ENCODE measurements around the gene ZNF227.
"Not testable (repeated sequence)": the region's sequence is repeated elsewhere in the genome, so short reads cannot be mapped to it uniquely, and the experiment has no call there.

ZNF227 gene

DNA sequence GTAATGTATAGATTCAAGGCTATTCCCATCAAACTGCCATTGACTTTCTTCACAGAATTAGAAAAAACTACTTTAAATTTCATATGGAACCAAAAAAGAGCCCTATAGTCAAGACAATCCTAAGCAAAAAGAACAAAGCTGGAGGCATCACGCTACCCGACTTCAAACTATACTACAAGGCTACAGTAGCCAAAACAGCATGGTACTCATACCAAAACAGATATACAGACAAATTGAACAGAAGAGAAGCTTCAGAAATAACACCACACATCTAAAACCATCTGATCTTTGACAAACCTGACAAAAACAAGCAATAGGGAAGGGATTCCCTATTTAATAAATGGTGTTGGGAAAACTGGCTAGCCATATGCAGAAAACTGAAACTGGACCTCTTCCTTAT lies 40.0 kb downstream of the ZNF227 start:
- DNase-seq (ENCODE audit: low spot score): not testable (repeated sequence)

DNA sequence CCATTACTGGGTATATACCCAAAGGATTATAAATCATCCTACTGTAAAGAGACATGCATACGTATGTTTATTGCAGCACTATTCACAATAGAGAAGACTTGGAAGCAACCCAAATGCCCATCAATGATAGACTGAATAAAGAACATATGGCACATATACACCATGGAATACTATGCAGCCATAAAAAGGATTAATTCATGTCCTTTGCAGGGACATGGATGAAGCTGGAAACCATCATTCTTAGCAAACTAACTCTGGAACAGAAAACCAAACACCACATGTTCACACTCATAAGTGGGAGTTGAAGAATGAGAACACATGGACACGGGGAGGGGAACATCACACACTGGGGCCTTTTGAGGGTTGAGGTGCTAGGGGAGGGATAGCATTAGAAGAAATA lies 41.1 kb downstream of the ZNF227 start:
- DNase-seq (ENCODE audit: low spot score): not testable (repeated sequence)

DNA sequence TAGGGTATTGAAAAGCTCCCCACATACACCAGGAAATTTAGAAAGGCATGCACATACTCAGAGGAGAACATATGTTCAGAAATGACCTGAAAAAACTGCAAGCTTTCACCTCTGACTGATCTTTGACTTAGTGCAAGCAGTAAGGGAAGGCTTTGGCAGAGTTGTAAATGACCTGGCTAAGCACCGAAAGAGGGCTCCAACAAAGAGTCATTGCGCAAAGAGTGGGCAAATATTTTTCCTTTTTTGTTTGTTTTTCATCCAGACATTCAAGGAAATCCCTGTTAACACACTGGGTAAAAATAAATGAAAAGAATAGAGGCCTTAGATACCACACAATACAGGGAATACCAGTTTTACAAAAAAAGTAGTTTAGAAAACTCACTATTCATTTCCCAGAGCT lies 42.2 kb downstream of the ZNF227 start:
- no peak for DNase-seq (ENCODE audit: low spot score)

DNA sequence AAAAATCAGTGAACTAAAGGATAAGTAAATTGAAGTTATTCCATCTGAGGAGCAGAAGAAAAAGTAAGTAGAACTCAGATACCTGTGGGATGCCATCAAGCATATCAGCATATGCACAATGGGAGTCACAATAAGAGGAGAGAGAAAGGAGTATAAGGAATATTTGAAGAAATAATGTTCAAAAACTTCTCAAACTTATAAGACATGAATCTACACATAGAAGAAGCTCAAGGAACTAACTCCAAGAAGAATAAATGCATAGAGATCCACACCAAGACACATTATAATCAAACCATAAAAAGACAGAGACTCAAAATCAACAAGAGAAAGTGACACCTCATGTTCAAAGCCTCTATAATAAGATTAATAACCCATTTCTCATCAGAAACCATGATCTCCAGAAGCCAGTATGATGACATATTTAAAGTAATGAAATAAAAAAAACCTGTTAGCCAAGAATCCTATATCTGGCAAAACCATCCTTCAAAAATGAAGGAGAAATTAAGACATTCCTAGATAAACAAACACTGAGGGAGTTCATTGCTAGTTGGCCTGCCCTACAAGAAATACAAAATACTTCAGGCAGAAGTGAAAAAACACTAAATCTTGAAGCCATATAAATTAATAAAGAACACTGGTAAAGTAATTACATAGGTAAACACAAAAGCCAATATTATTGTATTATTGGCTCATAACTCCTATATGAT lies 43.5 kb downstream of the ZNF227 start:
- DNase-seq (ENCODE audit: low spot score): no peak

DNA sequence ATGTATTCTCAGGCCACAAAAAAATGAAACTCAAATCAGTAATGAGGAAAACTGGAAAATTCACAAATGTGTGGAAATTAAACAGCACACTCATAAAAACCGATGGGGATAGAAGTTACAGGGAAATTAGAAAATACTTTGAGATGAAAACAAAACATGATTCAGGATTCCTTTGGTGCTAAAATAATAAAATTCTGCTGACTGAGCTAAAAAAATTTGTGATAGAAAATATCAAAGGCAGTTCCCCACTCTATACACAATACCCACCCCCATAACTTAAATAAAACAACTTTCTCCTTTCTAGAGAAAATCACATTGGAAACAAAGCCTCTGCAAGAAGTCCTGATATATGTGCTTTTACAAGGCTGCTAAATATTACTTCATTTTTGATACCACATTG lies 45.8 kb downstream of the ZNF227 start:
- DNase-seq (ENCODE audit: low spot score): no peak

DNA sequence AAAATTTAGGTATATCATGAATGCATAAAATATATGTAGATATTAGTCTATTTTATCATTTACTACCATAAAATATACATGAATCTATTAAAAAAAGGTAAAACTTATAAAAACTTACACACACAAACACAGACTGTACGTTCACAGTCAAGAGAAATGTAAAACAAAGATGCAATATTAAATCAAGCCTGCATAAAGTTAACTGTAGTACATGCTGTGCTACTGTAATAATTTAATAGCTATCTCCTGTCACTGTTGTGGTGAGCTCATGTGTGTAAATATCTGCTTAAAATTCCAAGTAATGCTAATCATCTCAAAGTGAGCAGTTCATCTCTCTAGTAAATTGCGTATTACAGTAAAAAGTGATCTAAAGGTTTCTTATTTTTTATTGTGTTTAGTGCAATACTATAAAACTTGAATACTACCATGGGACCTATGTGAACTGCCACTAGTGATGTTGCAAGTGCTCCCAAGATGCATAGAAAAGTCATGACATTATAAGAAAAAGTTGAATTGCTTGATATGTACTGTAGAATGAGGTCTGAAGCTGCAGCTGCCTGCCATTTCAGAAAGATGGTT lies 46.6 kb downstream of the ZNF227 start:
- DNase-seq (ENCODE audit: low spot score): no peak

DNA sequence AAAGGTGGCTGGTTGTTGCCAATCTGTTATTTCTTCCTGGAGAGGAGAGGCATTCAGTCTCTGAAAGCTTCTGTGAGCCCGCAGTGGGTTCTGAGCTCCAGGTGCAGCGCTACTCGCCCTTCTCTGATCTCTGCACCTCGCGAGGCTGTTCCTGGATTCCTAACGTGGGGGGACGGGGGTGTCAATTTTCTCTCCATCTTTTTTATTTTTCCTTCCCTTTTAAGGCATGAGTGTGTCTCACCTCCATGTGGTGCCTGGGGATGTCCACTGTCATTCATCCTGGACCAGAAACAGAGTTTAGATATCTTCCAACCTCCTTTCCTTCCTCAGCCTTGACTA lies 48.0 kb downstream of the ZNF227 start:
- DNase-seq (ENCODE audit: low spot score): no peak

DNA sequence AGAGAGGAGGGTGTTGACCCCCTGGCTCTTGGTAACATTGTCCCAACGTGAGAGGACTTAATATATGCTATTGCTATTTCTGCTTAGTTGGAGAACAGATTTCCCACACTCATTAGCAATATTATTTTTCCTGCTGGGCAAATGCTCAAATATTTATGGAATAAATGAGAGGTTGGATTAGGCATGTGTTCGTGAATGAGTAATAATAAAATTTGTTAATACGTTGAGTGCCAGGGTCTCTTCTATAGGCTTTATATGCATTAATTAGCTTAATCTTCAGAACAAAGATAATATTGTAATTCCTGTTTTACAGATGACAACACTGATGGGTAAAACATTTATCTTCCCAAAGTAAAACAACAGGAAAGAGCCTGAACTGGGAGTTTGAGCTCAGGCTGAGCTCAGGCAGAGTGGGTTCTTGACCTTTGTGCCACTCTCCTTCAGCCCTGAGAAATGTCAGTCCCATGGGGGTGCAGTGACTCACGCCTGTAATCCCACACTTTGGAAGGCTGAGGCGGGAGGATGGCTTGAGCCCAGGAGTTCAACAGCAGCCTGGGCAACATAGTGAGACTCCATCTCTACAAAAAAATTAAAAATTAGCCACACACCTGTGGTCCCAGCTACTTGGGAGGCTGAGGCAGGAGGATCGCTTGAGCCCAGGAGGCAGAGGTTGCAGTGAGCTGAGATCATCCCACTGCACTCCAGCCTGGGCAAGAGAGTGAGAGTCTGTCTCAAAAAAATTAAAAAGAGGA lies 48.5 kb downstream of the ZNF227 start:
- DNase-seq (ENCODE audit: low spot score): no peak

DNA sequence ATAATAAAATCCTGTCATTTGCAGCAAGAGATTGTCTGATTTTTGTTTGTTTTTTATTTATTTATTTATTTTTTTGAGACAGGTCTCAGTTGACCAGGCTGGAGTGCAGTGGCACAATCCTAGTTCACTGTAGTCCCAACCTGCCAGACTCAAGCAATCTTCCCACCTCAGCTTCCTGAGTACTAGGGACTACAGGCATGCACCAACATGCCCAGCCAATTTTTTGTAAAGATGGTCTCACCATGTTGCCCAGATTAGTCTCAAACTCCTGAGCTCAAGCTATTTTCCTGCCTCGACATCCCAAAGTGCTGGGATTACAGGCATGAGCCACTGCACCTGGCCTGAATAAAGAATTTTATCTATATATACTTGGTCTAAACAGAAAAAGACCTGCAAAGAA lies 65.0 kb downstream of the ZNF227 start:
- DNase-seq (ENCODE audit: low spot score): no peak

DNA sequence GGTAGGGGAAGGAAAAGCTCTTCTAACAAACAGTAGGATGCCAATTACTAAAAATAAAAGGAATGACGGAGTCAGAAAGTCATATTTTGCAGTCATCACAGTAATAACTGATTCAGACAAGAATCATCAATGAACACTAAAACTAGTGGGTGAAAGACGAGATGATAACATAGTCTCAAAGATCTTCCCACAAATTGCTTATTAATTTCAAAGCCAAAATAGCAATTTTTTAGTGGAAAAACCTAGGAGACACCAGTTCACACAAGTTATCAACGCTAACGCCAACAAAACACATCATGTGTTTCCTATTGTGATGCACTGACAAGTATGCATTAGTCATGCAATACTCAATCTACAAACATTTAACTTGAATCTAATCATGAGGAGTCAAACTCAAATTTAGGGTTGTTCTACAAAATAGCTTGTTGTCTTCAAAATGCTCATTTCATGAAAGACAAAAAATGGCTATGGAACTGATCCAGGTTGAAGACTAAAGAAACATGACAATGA lies 65.9 kb downstream of the ZNF227 start:
- no peak for DNase-seq (ENCODE audit: low spot score)

DNA sequence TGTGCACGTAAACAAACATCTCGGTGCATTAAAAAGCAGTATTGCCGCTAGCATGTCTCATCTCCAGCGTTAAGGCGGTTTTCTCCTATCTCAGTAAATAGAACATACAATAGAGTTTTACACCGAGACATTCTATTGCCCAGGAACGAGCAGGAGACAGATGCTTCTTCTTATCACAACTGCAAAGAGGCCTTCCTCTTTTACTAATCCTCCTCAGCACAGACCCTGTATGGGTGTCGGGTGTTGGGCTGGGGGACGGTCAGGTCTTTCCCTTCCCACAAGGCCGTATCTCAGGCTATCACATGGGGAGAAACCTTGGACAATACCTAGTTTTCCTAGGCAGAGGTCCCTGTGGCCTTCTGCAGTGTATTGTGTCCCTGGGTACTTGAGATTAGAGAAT lies 68.6 kb downstream of the ZNF227 start:
- DNase-seq (ENCODE audit: low spot score): no peak

DNA sequence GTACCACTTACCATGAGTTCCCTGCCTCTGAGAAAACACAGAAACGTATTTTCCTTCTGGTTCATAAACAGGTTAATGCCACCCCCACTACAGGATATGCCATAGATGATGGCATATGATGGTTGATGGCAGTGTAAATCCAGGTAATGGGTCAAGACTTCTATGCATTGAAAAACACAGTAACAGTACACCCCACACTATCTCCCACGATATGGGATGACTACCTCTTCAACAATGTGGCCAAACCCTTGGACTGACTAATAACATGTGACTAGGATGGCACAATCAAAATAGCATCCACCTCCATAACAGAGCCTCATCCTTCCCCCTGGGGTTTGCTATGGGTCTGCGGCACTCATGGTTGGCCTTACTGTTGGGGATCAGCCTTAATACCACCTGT lies 70.5 kb downstream of the ZNF227 start:
- DNase-seq (ENCODE audit: low spot score): no peak

DNA sequence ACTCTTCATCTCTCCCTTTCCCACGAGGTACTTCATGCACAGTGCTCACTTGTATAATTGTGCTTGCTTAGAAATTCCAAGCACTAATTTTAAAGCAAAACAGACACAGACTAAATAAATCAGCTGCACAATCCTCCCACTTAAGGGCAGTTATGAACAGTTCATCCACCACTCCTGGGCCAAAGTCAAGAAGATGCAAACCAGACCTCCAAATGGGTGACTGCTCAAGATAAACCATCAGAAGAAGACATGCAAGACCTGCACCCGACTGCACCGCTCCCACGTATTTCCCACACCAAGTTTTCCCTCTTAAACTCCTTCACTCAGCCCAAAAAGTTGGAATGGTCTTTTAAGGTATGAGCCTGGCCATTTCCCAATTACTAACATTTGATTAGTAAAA lies 72.6 kb downstream of the ZNF227 start:
- DNase-seq (ENCODE audit: low spot score): no peak

Data from D341Med (cell line).